Measurements from ENCODE around the gene TOR1AIP2.

DNA sequence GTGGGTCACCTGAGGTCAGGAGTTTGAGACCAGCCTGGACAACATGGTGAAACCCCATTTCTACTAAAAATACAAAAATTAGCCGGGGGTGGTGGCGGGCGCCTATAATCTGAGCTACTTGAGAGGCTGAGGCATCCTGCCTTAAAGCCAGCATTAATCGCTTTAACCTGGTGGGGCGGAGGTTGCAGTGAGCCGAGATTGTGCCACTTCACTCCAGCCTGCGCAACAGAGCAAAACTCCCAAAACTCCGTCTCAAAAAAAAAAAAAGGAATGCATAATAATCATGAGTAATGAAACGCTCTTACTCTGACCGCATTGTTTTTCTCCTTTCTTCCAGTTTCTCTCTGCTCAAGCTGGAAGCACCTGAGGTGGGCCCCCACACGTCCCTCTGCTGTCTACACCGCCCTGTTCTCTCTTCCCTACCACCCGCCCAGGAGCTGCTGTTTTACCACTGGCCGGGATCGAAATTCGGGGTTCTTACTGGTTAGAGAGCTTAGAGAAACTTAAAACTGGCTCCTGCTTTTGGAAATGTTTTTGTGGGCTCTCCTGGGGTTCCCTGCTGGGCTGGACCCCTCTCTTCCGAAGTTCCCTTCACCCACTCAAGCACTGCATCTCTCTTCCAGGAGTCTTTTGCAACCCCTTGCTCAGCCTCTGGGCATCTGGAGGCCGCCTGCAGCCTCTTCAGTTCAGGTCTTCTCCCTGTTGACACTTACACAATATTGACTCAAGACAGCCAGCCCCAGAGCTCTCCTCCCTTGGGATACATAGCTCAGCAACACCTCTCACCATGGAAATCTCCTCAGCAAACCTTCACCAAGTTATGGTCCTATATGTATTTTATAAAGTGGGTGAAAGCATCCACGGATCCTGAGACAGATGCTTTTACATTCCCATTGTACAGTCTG, 72.1 kb downstream of the TOR1AIP2 start:
- TF ChIP-seq, protein P1, sequence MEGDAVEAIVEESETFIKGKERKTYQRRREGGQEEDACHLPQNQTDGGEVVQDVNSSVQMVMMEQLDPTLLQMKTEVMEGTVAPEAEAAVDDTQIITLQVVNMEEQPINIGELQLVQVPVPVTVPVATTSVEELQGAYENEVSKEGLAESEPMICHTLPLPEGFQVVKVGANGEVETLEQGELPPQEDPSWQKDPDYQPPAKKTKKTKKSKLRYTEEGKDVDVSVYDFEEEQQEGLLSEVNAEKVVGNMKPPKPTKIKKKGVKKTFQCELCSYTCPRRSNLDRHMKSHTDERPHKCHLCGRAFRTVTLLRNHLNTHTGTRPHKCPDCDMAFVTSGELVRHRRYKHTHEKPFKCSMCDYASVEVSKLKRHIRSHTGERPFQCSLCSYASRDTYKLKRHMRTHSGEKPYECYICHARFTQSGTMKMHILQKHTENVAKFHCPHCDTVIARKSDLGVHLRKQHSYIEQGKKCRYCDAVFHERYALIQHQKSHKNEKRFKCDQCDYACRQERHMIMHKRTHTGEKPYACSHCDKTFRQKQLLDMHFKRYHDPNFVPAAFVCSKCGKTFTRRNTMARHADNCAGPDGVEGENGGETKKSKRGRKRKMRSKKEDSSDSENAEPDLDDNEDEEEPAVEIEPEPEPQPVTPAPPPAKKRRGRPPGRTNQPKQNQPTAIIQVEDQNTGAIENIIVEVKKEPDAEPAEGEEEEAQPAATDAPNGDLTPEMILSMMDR (IDR thresholded peaks at IDR 0.05), result no peak
- TF ChIP-seq POLR2A (IDR thresholded peaks at IDR 0.05), result no peak

Measured in thyroid gland (tissue), 4 donors.